HG03108 (cell line): Measurements from ENCODE around the gene TENM3.

ENCODE experiments used
- ATAC-seq: cut with Tn5 transposase; IDR thresholded peaks from one replicate; pipeline ENCODE4 v1.9.1; 2021; ENCODE audit warnings: moderate library complexity; ENCODE audit not compliant: unreplicated experiment

TENM3 gene

DNA sequence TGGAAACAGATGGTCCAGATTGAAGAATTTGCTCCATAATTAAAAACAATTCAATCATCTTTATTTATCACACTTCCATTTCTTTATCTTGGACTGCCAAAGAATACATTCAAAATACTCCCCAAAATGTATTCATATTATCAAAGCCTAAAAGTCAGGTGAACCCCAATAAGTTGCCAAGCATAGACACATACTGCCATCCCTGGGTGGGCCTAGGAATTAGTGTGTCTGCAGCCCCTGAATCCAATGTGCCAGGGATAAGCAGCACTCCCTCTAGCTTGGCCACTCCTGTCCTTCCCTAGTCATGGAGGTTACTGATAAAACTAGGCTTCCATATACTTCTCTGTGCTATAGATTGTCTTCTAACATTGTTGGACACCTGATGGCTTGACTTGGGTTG is 199.9 kb downstream of the TENM3 start:
- no peak for ATAC-seq

DNA sequence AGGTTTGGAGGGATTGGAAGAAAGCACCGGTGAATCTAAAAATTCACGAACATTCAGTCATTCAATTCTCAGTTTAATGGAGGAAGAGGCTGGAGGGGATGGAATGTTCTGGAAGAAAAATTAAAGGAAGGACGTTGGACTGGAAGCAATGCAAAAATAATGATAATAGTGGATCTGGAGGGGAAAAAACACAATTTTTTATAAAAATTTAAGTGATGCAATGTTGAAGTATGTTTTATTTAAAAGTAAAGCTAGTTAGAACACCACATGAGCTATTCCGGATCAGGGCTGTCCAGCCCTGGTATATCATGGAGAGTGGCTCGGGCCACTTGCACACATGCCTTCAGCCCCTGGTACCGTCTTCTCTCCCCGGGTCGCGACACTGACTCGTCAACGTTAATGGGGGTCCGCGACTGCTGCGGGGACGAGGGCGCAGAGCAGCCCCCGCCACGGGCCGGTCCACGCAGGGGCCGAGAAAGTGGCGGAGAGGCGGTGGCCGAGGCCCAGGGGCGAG is 204.6 kb downstream of the TENM3 start:
- ATAC-seq, result no peak

DNA sequence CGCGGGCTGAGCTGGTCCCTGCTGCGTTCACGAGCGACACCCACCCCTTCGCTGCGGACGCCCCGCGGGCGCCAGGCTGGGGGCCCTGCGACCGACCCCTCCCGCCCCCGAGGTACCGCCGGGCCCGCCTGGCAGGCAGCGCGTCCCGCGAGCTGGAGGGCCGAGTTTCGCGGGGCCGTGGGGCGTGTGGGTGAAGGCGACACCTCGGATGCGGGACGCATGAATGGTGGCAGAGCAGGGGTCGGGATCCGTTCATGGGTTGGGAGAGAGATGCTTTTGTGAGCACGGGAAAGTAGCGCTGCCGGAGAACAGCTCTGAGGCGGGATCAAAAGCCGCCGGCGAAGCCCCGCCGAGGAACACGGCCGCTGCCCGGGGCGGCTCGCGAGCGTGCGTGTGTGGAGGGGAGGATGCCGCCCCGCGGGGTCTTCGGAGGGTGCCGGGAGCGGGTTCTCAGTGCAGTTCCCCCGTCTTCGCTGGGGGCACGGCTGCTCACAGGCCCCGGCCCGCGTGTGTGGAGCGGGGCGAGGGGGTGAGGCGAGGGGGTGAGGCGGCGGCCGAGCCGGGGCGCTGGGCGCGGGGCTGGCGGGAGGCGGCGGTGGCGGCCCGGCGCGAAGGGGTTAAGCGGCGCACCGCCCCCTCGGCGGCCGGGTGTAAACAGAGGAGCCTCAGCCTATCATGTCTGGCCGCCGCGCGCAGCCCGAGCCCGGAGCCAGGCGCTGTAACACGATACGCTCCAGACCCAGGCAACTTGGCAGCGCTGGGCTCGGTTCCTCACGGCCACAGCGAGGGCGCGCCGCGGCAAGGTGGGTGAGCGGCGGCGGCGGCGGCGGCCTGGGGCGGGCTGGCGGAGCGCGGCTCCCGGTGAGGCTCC is 205.3 kb downstream of the TENM3 start:
- peak; percentile 60 for ATAC-seq

- no peak for ATAC-seq
These were observed 206.2 kb downstream of the TENM3 start for GRCh38 chr4:182449186-182449929.

- ATAC-seq, result no peak
These were observed 206.8 kb downstream of the TENM3 start for GRCh38 chr4:182449930-182450439.

- no peak for ATAC-seq
These were observed 208.2 kb downstream of the TENM3 start for GRCh38 chr4:182451441-182451840.

DNA sequence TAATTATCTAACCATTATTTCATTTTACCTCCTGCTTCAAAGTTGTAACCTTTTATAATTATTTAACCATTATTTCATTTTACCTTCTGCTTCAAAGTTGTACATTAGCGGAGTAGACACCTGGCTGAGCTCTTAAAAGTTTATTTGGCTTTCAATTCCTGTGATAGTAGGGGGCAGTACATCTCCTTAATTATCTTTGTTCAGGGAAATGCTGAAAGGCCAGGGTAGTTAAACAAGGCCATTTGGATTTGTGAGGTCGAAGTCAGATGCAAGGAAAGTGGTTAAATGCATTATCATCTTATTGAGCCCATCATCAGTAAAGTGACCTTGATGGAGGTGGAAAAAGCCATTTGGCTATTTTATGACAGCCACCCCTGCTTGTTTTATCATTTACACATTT is 210.6 kb downstream of the TENM3 start:
- no peak for ATAC-seq

GRCh38 chr4:182454440-182455013 is 211.3 kb downstream of the TENM3 start:
- ATAC-seq, result no peak

- ATAC-seq, result no peak
These were observed 221.9 kb downstream of the TENM3 start for GRCh38 chr4:182465114-182465513.

- ATAC-seq, result no peak
These were observed 222.8 kb downstream of the TENM3 start for GRCh38 chr4:182465979-182466378.

DNA sequence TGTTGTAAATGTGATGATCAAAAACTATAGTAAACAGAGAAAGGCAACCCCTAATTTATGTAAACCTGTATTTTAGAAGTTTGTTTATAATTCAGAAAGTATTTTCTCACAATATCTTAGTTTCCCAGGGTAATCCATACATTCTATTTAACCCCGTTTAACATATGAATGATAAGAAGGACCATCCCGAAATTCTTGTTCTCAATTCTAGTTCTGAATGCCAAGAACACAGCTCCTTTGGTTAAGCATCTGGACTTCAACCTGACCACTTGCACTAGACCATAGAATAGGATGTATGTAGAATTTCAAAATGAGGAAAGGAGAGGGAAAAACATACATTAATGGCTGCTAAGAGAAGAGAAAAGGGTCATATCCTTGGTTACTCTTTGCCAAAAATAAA is 227.0 kb downstream of the TENM3 start:
- ATAC-seq, result no peak

- ATAC-seq, result no peak
These were observed 232.3 kb downstream of the TENM3 start for GRCh38 chr4:182475539-182475938.

- ATAC-seq, result no peak
These were observed 235.3 kb downstream of the TENM3 start for GRCh38 chr4:182478475-182478874.

DNA sequence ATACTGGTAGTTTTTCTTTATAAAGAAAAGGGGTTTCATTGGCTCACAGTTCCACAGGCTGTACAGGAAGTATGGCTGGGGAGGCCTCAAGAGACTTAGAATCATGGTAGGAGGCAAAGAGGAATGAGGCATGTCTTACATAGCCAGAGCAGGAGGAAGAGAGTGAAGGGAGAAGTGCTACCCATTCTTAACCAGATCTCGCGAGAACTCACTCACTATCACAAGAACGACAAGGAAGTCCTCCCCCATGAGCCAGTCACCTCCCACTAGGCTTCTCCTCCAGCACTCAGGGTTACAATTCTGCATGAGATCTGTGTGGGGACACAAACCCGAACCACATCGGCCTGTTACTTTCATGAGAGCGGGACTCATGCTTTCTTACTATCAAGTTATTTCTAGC is 240.5 kb downstream of the TENM3 start:
- ATAC-seq, result no peak

DNA sequence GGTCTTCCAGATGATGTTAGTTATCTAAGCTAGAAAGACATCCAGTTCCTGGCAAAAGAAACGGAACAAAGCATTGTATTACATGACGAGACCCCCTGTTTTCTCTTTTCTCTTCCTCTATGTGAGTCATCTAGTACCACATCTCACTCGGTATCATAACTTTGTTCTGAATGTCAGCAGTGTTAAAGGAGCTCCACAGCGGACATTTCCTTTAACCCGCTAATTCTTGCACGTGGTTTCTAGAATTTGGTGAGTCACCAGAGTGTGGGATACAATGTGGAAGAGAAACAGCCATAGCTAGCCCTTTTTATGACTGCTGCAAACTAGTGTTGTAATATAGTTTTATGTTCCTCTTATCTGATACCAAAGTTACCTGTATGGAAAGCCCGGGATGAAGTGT is 243.7 kb downstream of the TENM3 start:
- ATAC-seq, result no peak

GRCh38 chr4:182488896-182489295 is 245.7 kb downstream of the TENM3 start:
- ATAC-seq, result no peak

GRCh38 chr4:182489607-182490006 is 246.4 kb downstream of the TENM3 start:
- ATAC-seq, result no peak

DNA sequence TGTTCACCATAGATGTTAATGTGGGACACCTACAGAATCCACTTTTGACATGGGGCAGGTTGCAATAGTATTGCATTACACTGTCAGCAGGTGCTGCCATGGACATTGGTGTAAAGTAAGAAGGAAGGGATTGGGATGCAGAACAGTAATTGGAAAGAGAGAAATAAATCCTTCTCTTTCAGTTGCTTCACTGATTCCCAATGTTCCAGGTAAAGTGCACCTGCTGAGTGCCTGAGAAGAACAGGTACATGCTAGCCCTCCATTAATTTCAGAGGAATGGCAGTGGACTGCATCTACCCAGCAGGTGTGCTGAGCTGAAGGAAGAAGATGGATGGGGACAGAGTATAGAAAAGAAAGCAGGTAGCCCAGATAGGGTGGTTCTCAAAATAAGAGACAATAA is 248.5 kb downstream of the TENM3 start:
- ATAC-seq, result no peak

DNA sequence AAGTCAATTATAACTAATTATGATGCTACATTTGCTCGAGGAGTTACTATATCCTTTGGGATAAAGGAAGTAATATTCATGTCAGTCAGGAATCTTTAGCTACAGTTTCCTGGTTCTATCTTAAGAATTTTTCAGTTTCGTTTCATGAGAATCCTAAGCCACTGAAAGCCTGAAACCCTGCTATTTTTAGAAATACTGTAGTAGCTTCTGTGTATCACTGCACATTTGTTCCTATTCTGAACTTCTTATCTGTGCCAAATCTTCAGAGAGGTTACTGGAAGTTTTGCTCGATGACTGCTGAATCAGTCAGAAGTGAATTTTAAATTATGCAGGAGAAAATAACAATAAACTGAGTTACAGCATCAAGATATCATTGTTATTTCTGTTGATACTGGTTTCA is 249.2 kb downstream of the TENM3 start:
- ATAC-seq, result peak; percentile 65

- ATAC-seq, result no peak
These were observed 250.2 kb downstream of the TENM3 start for GRCh38 chr4:182493377-182493776.

DNA sequence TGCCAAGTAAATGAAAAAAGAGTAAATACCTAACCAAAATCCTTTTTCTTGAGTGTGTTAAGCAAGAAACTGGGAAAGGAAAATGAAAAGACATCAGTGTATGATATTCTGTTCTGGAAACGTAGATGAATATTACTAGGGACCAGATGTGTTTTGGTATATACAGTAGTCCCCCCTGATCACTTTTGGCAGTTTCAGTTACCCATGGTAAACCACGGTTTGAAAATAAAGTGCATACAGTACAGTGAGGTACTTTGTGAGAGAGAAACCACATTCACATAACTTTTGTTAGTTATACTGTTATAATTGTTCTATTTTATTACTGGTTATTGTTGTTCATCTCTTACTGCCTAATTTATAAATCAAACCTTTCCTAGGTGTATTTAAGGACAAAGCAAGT is 250.9 kb downstream of the TENM3 start:
- ATAC-seq, result no peak
